ENCODE measurements around the gene PTH2R.
"Not testable (repeated sequence)": the region's sequence is repeated elsewhere in the genome, so short reads cannot be mapped to it uniquely, and the experiment has no call there.

The PTH2R gene

GRCh38 chr2:208373460-208374089 lies 33.0 kb upstream of the PTH2R start:
- H3K4me3 ChIP-seq (ENCODE audit: low read length) = no peak overlapping the region
- no peak for TF ChIP-seq ZNF274 (IDR thresholded peaks at IDR 0.05; ENCODE audit: low read depth, low read length)

GRCh38 chr2:208375491-208376068 lies 31.0 kb upstream of the PTH2R start:
- no peak overlapping the region for H3K4me3 ChIP-seq (ENCODE audit: low read length)
- no peak for TF ChIP-seq ZNF274 (IDR thresholded peaks at IDR 0.05; ENCODE audit: low read depth, low read length)

- not testable (repeated sequence) for H3K4me3 ChIP-seq (ENCODE audit: low read length)
Observed at GRCh38 chr2:208377344-208377860, 29.2 kb upstream of the PTH2R start.

GRCh38 chr2:208379192-208379591 lies 27.4 kb upstream of the PTH2R start:
- H3K4me3 ChIP-seq (ENCODE audit: low read length) = no peak overlapping the region
- no peak for TF ChIP-seq ZNF274 (IDR thresholded peaks at IDR 0.05; ENCODE audit: low read depth, low read length)

- TF ChIP-seq ZNF274 (IDR thresholded peaks at IDR 0.05; ENCODE audit: low read depth, low read length) = no peak
- H3K4me3 ChIP-seq (ENCODE audit: low read length) = no peak overlapping the region
Observed at GRCh38 chr2:208384637-208385036, 22.0 kb upstream of the PTH2R start.

- TF ChIP-seq ZNF274 (IDR thresholded peaks at IDR 0.05; ENCODE audit: low read depth, low read length) = no peak
- H3K4me3 ChIP-seq (ENCODE audit: low read length) = no peak overlapping the region
Observed at GRCh38 chr2:208386541-208386940, 20.1 kb upstream of the PTH2R start.

GRCh38 chr2:208389940-208390339 lies 16.7 kb upstream of the PTH2R start:
- no peak for TF ChIP-seq ZNF274 (IDR thresholded peaks at IDR 0.05; ENCODE audit: low read depth, low read length)

GRCh38 chr2:208392300-208392699 lies 14.3 kb upstream of the PTH2R start:
- no peak overlapping the region for H3K4me3 ChIP-seq (ENCODE audit: low read length)
- no peak for TF ChIP-seq ZNF274 (IDR thresholded peaks at IDR 0.05; ENCODE audit: low read depth, low read length)

More at GRCh38 chr2:208389940-208390339, 16.7 kb upstream of the PTH2R start:
- H3K4me3 ChIP-seq (ENCODE audit: low read length) = no peak overlapping the region

- not testable (repeated sequence) for H3K4me3 ChIP-seq (ENCODE audit: low read length)
Observed at GRCh38 chr2:208396796-208397195, 9.8 kb upstream of the PTH2R start.

- H3K4me3 ChIP-seq (ENCODE audit: low read length) = no peak overlapping the region
- no peak for TF ChIP-seq ZNF274 (IDR thresholded peaks at IDR 0.05; ENCODE audit: low read depth, low read length)
Observed at GRCh38 chr2:208399201-208399600, 7.4 kb upstream of the PTH2R start.

- no peak for TF ChIP-seq ZNF274 (IDR thresholded peaks at IDR 0.05; ENCODE audit: low read depth, low read length)
- no peak overlapping the region for H3K4me3 ChIP-seq (ENCODE audit: low read length)
Observed at GRCh38 chr2:208407667-208408066, 1.1 kb downstream of the PTH2R start.

- no peak for TF ChIP-seq ZNF274 (IDR thresholded peaks at IDR 0.05; ENCODE audit: low read depth, low read length)
- H3K4me3 ChIP-seq (ENCODE audit: low read length) = no peak overlapping the region
Observed at GRCh38 chr2:208413931-208414330, 7.3 kb downstream of the PTH2R start.

- TF ChIP-seq ZNF274 (IDR thresholded peaks at IDR 0.05; ENCODE audit: low read depth, low read length) = no peak
- no peak overlapping the region for H3K4me3 ChIP-seq (ENCODE audit: low read length)
Observed at GRCh38 chr2:208415255-208415654, 8.7 kb downstream of the PTH2R start.

- H3K4me3 ChIP-seq (ENCODE audit: low read length) = no peak overlapping the region
- no peak for TF ChIP-seq ZNF274 (IDR thresholded peaks at IDR 0.05; ENCODE audit: low read depth, low read length)
Observed at GRCh38 chr2:208415897-208416296, 9.3 kb downstream of the PTH2R start.

GRCh38 chr2:208426412-208427045 lies 19.9 kb downstream of the PTH2R start:
- no peak overlapping the region for H3K4me3 ChIP-seq (ENCODE audit: low read length)
- TF ChIP-seq ZNF274 (IDR thresholded peaks at IDR 0.05; ENCODE audit: low read depth, low read length) = no peak
